ENCODE results near the gene AQP4. TPM values are rescaled to one million over a fixed set of nuclear protein-coding genes. Genes with fewer than 3 reads are reported as not detected.

Gene AQP4
- total RNA-seq, 1 donor from 2014 or later = not detected

DNA sequence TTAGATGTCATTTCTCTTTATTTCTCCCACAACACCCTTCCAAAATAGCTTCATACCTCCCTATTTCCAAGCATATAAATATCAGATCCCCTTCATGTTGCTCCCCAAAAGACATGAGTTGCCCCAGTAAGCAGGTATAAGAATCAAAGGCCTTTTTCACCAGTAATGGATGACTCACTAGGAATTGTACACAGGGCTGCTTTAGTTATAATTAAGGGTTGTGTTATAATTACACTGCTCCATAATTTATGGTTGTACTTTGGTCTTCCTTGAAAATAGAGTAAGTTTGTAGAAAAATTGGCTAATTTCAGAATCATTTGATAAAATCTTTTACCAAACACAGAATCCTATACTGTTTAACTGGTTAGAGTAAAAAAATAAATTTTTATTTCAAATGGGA is 8.8 kb upstream of the AQP4 start:
- Mint-ChIP-seq H3K4me1 (ENCODE audit: low read depth) (no peaks in the 10 kb centered on the region), H3K27me3 (ENCODE audit: low read depth) (peaks cover 4% of the 10 kb centered on the region), H3K4me3 (ENCODE audit: unreplicated experiment) (no peak overlapping the region), H3K36me3 (ENCODE audit: low read depth) (no peaks in the 10 kb centered on the region), H3K27ac (ENCODE audit: unreplicated experiment) (no peak overlapping the region), H3K9me3 (ENCODE audit: low read depth) (no peaks in the 10 kb centered on the region)
- DNase-seq (ENCODE audit: low spot score) = no peak
- TF ChIP-seq, protein P1, sequence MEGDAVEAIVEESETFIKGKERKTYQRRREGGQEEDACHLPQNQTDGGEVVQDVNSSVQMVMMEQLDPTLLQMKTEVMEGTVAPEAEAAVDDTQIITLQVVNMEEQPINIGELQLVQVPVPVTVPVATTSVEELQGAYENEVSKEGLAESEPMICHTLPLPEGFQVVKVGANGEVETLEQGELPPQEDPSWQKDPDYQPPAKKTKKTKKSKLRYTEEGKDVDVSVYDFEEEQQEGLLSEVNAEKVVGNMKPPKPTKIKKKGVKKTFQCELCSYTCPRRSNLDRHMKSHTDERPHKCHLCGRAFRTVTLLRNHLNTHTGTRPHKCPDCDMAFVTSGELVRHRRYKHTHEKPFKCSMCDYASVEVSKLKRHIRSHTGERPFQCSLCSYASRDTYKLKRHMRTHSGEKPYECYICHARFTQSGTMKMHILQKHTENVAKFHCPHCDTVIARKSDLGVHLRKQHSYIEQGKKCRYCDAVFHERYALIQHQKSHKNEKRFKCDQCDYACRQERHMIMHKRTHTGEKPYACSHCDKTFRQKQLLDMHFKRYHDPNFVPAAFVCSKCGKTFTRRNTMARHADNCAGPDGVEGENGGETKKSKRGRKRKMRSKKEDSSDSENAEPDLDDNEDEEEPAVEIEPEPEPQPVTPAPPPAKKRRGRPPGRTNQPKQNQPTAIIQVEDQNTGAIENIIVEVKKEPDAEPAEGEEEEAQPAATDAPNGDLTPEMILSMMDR (IDR thresholded peaks at IDR 0.05) = no peak

DNA sequence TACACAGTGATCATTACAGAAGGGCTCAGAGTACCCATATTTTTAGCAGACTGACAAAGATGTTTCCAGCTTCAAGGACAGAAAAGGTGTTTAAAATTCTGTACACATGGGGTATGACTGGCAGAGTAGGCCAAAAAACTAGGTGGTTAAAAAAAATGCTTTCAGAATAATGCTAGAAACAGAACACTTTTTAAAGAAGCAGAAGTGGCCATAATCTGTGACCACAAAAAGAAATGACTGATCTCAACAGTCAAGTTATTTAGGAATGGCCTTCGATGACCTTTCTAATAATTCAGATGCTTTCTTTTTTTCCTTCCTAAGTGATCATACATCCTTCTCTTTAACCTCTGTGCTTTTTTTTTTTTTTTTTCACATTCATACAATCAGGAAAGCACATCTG is 4.1 kb upstream of the AQP4 start:
- TF ChIP-seq, protein P1 (IDR thresholded peaks at IDR 0.05) = no peak
- DNase-seq (ENCODE audit: low spot score) = no peak
- Mint-ChIP-seq H3K27me3 (ENCODE audit: low read depth) (peaks cover 29% of the 10 kb centered on the region), H3K36me3 (ENCODE audit: low read depth) (no peaks in the 10 kb centered on the region), H3K9me3 (ENCODE audit: low read depth) (no peaks in the 10 kb centered on the region), H3K4me3 (ENCODE audit: unreplicated experiment) (no peak overlapping the region), H3K27ac (ENCODE audit: unreplicated experiment) (no peak overlapping the region), H3K4me1 (ENCODE audit: low read depth) (peaks cover 9% of the 10 kb centered on the region)

- no peak overlapping the region for H3K4me3 Mint-ChIP-seq (ENCODE audit: unreplicated experiment)
- TF ChIP-seq, protein P1 (IDR thresholded peaks at IDR 0.05) = no peak
- no peaks in the 10 kb centered on the region for H3K9me3 Mint-ChIP-seq (ENCODE audit: low read depth)
- no peak for DNase-seq (ENCODE audit: low spot score)
- H3K36me3 Mint-ChIP-seq (ENCODE audit: low read depth) = no peaks in the 10 kb centered on the region
- H3K27me3 Mint-ChIP-seq (ENCODE audit: low read depth) = peaks cover 34% of the 10 kb centered on the region
- peaks cover 9% of the 10 kb centered on the region for H3K4me1 Mint-ChIP-seq (ENCODE audit: low read depth)
- H3K27ac Mint-ChIP-seq (ENCODE audit: unreplicated experiment) = peak overlapping the region; percentile 46
These were observed 3.6 kb upstream of the AQP4 start for GRCh38 chr18:26868968-26869586.

DNA sequence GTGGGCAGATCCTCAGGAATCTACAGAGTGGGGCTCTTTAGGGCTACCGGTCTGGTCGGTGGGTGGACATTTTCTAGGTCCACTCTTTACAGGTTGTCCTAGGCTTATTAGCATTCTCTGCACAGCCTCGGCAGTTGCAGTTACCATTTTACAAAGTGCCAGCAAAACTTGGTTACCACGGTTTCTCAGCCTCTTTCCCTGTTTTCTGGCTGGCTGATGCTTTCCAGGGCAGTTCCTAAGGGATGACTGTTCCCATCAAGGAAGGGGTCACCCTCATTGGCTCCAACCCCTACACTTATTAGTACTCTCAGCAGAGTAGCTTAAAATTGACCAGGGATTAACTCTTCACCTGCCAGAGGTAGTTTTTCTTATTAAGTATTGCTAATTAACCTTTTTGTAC is 2.0 kb upstream of the AQP4 start:
- Mint-ChIP-seq H3K4me3 (ENCODE audit: unreplicated experiment) (no peak overlapping the region), H3K4me1 (ENCODE audit: low read depth) (peaks cover 15% of the 10 kb centered on the region), H3K27me3 (ENCODE audit: low read depth) (peaks cover 41% of the 10 kb centered on the region), H3K9me3 (ENCODE audit: low read depth) (no peaks in the 10 kb centered on the region), H3K36me3 (ENCODE audit: low read depth) (no peaks in the 10 kb centered on the region), H3K27ac (ENCODE audit: unreplicated experiment) (no peak overlapping the region)
- TF ChIP-seq, protein P1 (IDR thresholded peaks at IDR 0.05) = no peak
- DNase-seq (ENCODE audit: low spot score) = no peak

GRCh38 chr18:26864658-26865057 is 849 bp downstream of the AQP4 start:
- H3K9me3 Mint-ChIP-seq (ENCODE audit: low read depth) = no peaks in the 10 kb centered on the region
- H3K36me3 Mint-ChIP-seq (ENCODE audit: low read depth) = no peaks in the 10 kb centered on the region
- peaks cover 49% of the 10 kb centered on the region for H3K27me3 Mint-ChIP-seq (ENCODE audit: low read depth)
- TF ChIP-seq, protein P1 (IDR thresholded peaks at IDR 0.05) = no peak
- peaks cover 15% of the 10 kb centered on the region for H3K4me1 Mint-ChIP-seq (ENCODE audit: low read depth)
- no peak overlapping the region for H3K27ac Mint-ChIP-seq (ENCODE audit: unreplicated experiment)
- no peak overlapping the region for H3K4me3 Mint-ChIP-seq (ENCODE audit: unreplicated experiment)
- DNase-seq (ENCODE audit: low spot score) = no peak
